HCT116 (cell line): ENCODE results near the gene NOS3. TPM values are rescaled to one million over a fixed set of nuclear protein-coding genes. Genes with fewer than 3 reads are reported as not detected.

Experiments used
- ATAC-seq: fragments of 200-7000 bp; cut with Tn5 transposase; 2 replicates; pipeline ENCODE4 v1.9.1; 2020; ENCODE audit warnings: mild to moderate bottlenecking, moderate library complexity
- BruUV-seq: library from RNA; stranded (reverse); fragments of 400-500 nt; replicated peaks from 2 replicates; lab custom pipeline; 2021; lab: Mats Ljungman, UMichigan
- CTCF ChIA-PET: fragments of 300-600 bp; sonication (Branson Sonifier 250); formaldehyde crosslinking; loops from one replicate; lab custom pipeline; 2021; ENCODE audit warnings: antibody characterized with exemption; lab: Charles Lee
- POLR2A ChIA-PET: fragments of 300-600, 350-600 bp; sonication (Branson Sonifier 250); formaldehyde crosslinking; loops from one replicate; lab custom pipeline; 2021; ENCODE audit warnings: antibody characterized with exemption; lab: Charles Lee
- RAD21 ChIA-PET, 2 experiments: fragments of 300-600 bp; sonication (Branson Sonifier 250); formaldehyde crosslinking; loops; one replicate each; lab custom pipeline; 2023; ENCODE audit warnings: low total read pairs in 2 of 2; ENCODE audit not compliant: uncharacterized antibody in 2 of 2, unreplicated experiment in 2 of 2, low non-redundant PET in 1 of 2; lab: Charles Lee
- DNase-seq: peaks from one replicate; pipeline ENCODE4 v3.0.0-alpha.2; 2010; ENCODE audit warnings: low read depth, low spot score
- H2AFZ ChIP-seq: fragments of 200-600 bp; shearing (Covaris generic), sonication (generic); 2 replicates; pipeline ENCODE4 v1.6.1; 2017; ENCODE audit warnings: low read depth, mixed run types, mixed read lengths, antibody characterized with exemption, low read length; ENCODE audit not compliant: poor library complexity, severe bottlenecking
- H3K27ac ChIP-seq: 2 replicates; pipeline ENCODE4 v1.5.1; 2012; ENCODE audit warnings: low read depth, low read length
- H3K27me3 ChIP-seq: fragments of 200-600 bp; sonication (generic); 2 replicates; pipeline ENCODE4 v1.6.1; 2016; ENCODE audit warnings: mixed run types, low read length, mixed read lengths; ENCODE audit not compliant: insufficient read depth
- H3K36me3 ChIP-seq, 2 experiments: fragments of 200-500 bp in 1 of 2; fragments of 200-600 bp in 1 of 2; sonication (Bioruptor generic) in 1 of 2; sonication (generic) in 1 of 2; 2 replicates each; pipeline versions ENCODE4 v1.5.1 to v1.6.1; 2014 to 2016; ENCODE audit warnings: low read length in 2 of 2, inconsistent platforms in 1 of 2, mixed read lengths in 1 of 2, mixed run types in 1 of 2; ENCODE audit not compliant: insufficient read depth in 2 of 2, control insufficient read depth in 1 of 2
- H3K4me1 ChIP-seq, 2 experiments: fragments of 200-600 bp in 1 of 2; sonication (generic) in 1 of 2; 2 replicates each; pipeline versions ENCODE4 v1.5.1 to v1.6.1; 2012 to 2017; ENCODE audit warnings: low read length in 2 of 2, inconsistent platforms in 1 of 2, mild to moderate bottlenecking in 1 of 2, mixed read lengths in 1 of 2, mixed run types in 1 of 2, moderate library complexity in 1 of 2; ENCODE audit not compliant: insufficient read depth in 2 of 2, control insufficient read depth in 1 of 2
- H3K4me2 ChIP-seq: fragments of 200-600 bp; sonication (generic); 2 replicates; pipeline ENCODE4 v1.6.1; 2017; ENCODE audit warnings: mixed run types, low read length, mixed read lengths
- H3K4me3 ChIP-seq, 2 experiments: fragments of 200-600 bp in 1 of 2; sonication (generic) in 1 of 2; replicated peaks in 1 of 2; 2 replicates each; pipeline ENCODE4 v1.5.1; 2011 to 2016; ENCODE audit warnings: low read length in 2 of 2, control low read depth in 1 of 2, low read depth in 1 of 2, mild to moderate bottlenecking in 1 of 2, mixed read lengths in 1 of 2, mixed run types in 1 of 2
- H3K79me2 ChIP-seq: fragments of 200-600 bp; sonication (generic); 2 replicates; pipeline ENCODE4 v1.6.1; 2017; ENCODE audit warnings: mild to moderate bottlenecking, mixed run types, low read length, moderate library complexity, mixed read lengths; ENCODE audit not compliant: insufficient read depth
- H3K9ac ChIP-seq: fragments of 200-600 bp; sonication (generic); 2 replicates; pipeline ENCODE4 v1.6.1; 2016; ENCODE audit warnings: low read length, mixed read lengths
- H3K9me2 ChIP-seq: fragments of 200-600 bp; sonication (generic), shearing (Covaris generic); 2 replicates; pipeline ENCODE4 v1.6.1; 2017; ENCODE audit warnings: mixed run types, mild to moderate bottlenecking, moderate library complexity; ENCODE audit not compliant: insufficient read depth
- H3K9me3 ChIP-seq, 2 experiments: fragments of 200-500 bp in 1 of 2; fragments of 200-600 bp in 1 of 2; sonication (Bioruptor generic) in 1 of 2; sonication (generic) in 1 of 2; 2 replicates each; pipeline ENCODE4 v1.6.1; 2014 to 2017; ENCODE audit warnings: low read length in 2 of 2, mixed read lengths in 2 of 2, inconsistent platforms in 1 of 2, low read depth in 1 of 2, mild to moderate bottlenecking in 1 of 2, mixed run types in 1 of 2, moderate library complexity in 1 of 2; ENCODE audit not compliant: control insufficient read depth in 1 of 2, insufficient read depth in 1 of 2
- H4K20me1 ChIP-seq: fragments of 200-600 bp; sonication (generic), shearing (Covaris generic); 2 replicates; pipeline ENCODE4 v1.6.1; 2017; ENCODE audit warnings: mixed run types, mild to moderate bottlenecking, moderate library complexity; ENCODE audit not compliant: insufficient read depth
- CBX3 ChIP-seq: IDR thresholded peaks from 2 replicates; pipeline ENCODE4 v1.6.1; 2012; ENCODE audit warnings: low read depth
- CEBPB ChIP-seq: IDR thresholded peaks from 2 replicates; pipeline ENCODE4 v1.6.1; 2012; ENCODE audit warnings: low read depth
- CTCF ChIP-seq, 3 experiments: fragments of 200-600 bp in 1 of 3; sonication (generic) in 1 of 3; IDR thresholded peaks in 2 of 3; conservative IDR thresholded peaks in 1 of 3; 2 replicates each; pipeline ENCODE4 v1.5.1; 2012 to 2017; ENCODE audit warnings: low read depth in 2 of 3, low read length in 2 of 3, antibody characterized with exemption in 1 of 3, borderline replicate concordance in 1 of 3, control low read depth in 1 of 3, mild to moderate bottlenecking in 1 of 3, mixed read lengths in 1 of 3, mixed run types in 1 of 3, moderate library complexity in 1 of 3; ENCODE audit not compliant: insufficient read depth in 1 of 3
- EGR1 ChIP-seq: IDR thresholded peaks from 2 replicates; pipeline ENCODE4 v1.6.1; 2012; ENCODE audit warnings: low read depth
- EZH2 ChIP-seq: fragments of 200-600 bp; sonication (generic); IDR thresholded peaks from 2 replicates; pipeline ENCODE4 v1.6.1; 2017; ENCODE audit warnings: antibody characterized with exemption, mixed run types
- EZH2phosphoT487 ChIP-seq: fragments of 200-600 bp; IDR thresholded peaks from 2 replicates; pipeline ENCODE4 v1.6.1; 2018; ENCODE audit warnings: antibody characterized with exemption, borderline replicate concordance
- JUND ChIP-seq: IDR thresholded peaks from 2 replicates; pipeline ENCODE4 v1.6.1; 2012
- POLR2A ChIP-seq: IDR thresholded peaks from 2 replicates; pipeline ENCODE4 v1.7.0; 2011; ENCODE audit warnings: borderline replicate concordance; ENCODE audit not compliant: insufficient read depth, insufficient read length; ENCODE audit errors: extremely low read depth
- POLR2AphosphoS5 ChIP-seq: IDR thresholded peaks from 2 replicates; pipeline ENCODE4 v1.6.1; 2011; ENCODE audit warnings: mild to moderate bottlenecking, low read depth, low read length, moderate library complexity
- RAD21 ChIP-seq: IDR thresholded peaks from 2 replicates; pipeline ENCODE4 v1.6.1; 2012; ENCODE audit warnings: low read depth, mild to moderate bottlenecking
- REST ChIP-seq: IDR thresholded peaks from 2 replicates; pipeline ENCODE4 v1.6.1; 2012; ENCODE audit warnings: low read depth
- SIN3A ChIP-seq: IDR thresholded peaks from 2 replicates; pipeline ENCODE4 v1.6.1; 2012; ENCODE audit warnings: low read depth
- TCF7L2 ChIP-seq: IDR thresholded peaks from 2 replicates; pipeline ENCODE4 v1.7.0; 2011; ENCODE audit warnings: borderline replicate concordance, inconsistent platforms; ENCODE audit not compliant: insufficient read depth, insufficient read length; ENCODE audit errors: extremely low read depth
- ZFX ChIP-seq: fragments of 450-650 bp; IDR thresholded peaks from 2 replicates; pipeline ENCODE4 v1.6.1; 2017
- intact Hi-C: fragments of 100-400 bp; cut with micrococcal nuclease; formaldehyde crosslinking; loops from 2 replicates; pipeline ENCODE4 v1.10.0; 2022
- total RNA-seq: library from RNA; stranded (reverse); gene quantifications from one replicate; pipeline ENCODE4 v1.2.1, GENCODE V29; 2021; ENCODE audit not compliant: unreplicated experiment
- TF ChIP-seq, protein P1 (sequence below): IDR thresholded peaks from 2 replicates; pipeline ENCODE4 v1.6.1; 2012
- TF ChIP-seq, protein P2 (sequence below): IDR thresholded peaks from 2 replicates; pipeline ENCODE4 v1.6.1; 2012

The NOS3 gene
- total RNA-seq, 1 experiment from 2014 or later: 35.8 TPM

- CTCF ChIA-PET: no interaction called here
- H3K9me2 ChIP-seq: no peaks in the 10 kb centered on the region
- ATAC-seq: no peak
- RAD21 ChIA-PET: no interaction called here
- no peak for TF ChIP-seq POLR2AphosphoS5
- TF ChIP-seq JUND: no peak
- no peak for TF ChIP-seq TCF7L2
- TF ChIP-seq, protein P1, sequence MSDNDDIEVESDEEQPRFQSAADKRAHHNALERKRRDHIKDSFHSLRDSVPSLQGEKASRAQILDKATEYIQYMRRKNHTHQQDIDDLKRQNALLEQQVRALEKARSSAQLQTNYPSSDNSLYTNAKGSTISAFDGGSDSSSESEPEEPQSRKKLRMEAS: no peak
- no peak for TF ChIP-seq EGR1
- TF ChIP-seq REST: no peak
- TF ChIP-seq CTCF (IDR thresholded peaks at IDR 0.05 in 2 of 3, conservative IDR thresholded peaks at IDR 0.05 in 1 of 3; ENCODE audit: borderline replicate concordance in 1 of 3, insufficient read depth in 1 of 3, low read depth in 2 of 3, low read length in 2 of 3): no peak
- TF ChIP-seq POLR2A: no peak
- no peak for TF ChIP-seq RAD21
- no peak for TF ChIP-seq EZH2
- TF ChIP-seq, protein P2, sequence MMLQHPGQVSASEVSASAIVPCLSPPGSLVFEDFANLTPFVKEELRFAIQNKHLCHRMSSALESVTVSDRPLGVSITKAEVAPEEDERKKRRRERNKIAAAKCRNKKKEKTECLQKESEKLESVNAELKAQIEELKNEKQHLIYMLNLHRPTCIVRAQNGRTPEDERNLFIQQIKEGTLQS: no peak
- TF ChIP-seq EZH2phosphoT487: no peak
- TF ChIP-seq ZFX: no peak
- TF ChIP-seq CBX3: no peak
- TF ChIP-seq CEBPB: no peak
- TF ChIP-seq SIN3A: no peak
- H3K4me1 ChIP-seq: no peaks in the 10 kb centered on the region
- no peaks in the 10 kb centered on the region for H4K20me1 ChIP-seq
- DNase-seq: no peak
- no peak overlapping the region for H2AFZ ChIP-seq
- no peak overlapping the region for H3K27ac ChIP-seq
- no peaks in the 10 kb centered on the region for H3K36me3 ChIP-seq
- no peaks in the 10 kb centered on the region for H3K79me2 ChIP-seq
- intact Hi-C loops: no loop called here
- POLR2A ChIA-PET: no interaction called here
- H3K9ac ChIP-seq: no peak overlapping the region
- H3K4me3 ChIP-seq: no peak overlapping the region
- no TSS peak for BruUV-seq
- H3K4me2 ChIP-seq: no peak overlapping the region
- H3K9me3 ChIP-seq: no peaks in the 10 kb centered on the region
- no peaks in the 10 kb centered on the region for H3K27me3 ChIP-seq
These were observed 40.8 kb upstream of the NOS3 start for GRCh38 chr7:150949971-150950491.
